Suppressor macrophage treated with lipopolysaccharide for 1 hour (primary cell): ENCODE results near the gene PAX6.

Experiments
- DNase-seq, 3 donors: peaks; one replicate each; pipeline ENCODE4 v3.0.0-alpha.2; 2020 to 2022

The PAX6 gene

GRCh38 chr11:31796499-31797189 lies 14.5 kb downstream of the PAX6 start:
- no peak for DNase-seq

- DNase-seq = no peak
Measured at GRCh38 chr11:31795706-31796498, 15.2 kb downstream of the PAX6 start.

- no peak for DNase-seq
Measured at GRCh38 chr11:31794548-31794947, 16.6 kb downstream of the PAX6 start.

DNA sequence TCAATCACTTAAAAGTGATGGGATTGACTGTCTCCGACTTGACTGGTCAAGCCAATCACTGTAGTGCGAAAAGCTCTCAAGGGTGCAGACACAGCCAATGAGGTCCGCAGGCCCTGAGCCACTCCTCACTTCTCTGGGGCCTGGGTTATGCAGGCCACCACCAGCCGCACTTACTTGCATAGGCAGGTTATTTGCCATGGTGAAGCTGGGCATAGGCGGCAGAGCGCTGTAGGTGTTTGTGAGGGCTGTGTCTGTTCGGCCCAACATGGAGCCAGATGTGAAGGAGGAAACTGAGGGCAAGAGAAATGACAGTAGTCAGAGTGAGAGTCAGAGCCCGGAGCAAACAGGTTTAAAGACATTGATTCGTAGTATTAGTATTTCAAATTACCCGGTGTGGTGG lies 17.9 kb downstream of the PAX6 start:
- no peak for DNase-seq

- no peak for DNase-seq
Measured at GRCh38 chr11:31792456-31792855, 18.7 kb downstream of the PAX6 start.

GRCh38 chr11:31792036-31792435 lies 19.1 kb downstream of the PAX6 start:
- DNase-seq = no peak

GRCh38 chr11:31790649-31791048 lies 20.5 kb downstream of the PAX6 start:
- DNase-seq = no peak

DNA sequence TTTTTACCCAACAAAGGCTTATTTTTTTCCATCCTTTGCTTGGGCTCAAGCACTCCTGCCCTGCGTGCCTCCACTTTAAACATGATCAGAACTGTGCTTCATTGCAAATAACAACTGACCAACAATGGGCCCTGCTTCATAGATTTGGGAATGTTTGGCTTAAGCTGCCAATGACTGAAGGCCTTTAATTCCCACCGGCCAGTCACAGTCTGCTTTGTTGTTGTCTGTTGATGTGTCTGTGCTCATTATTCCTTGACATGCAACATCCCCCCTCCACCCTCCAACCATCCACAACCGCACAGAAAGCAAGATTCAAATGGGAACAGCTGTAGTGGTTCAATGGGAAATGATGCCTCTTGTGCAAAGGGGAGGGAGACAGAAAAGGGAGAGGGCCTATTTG lies 23.0 kb downstream of the PAX6 start:
- no peak for DNase-seq

- no peak for DNase-seq
Measured at GRCh38 chr11:31786996-31787685, 24.0 kb downstream of the PAX6 start.

GRCh38 chr11:31784611-31785010 lies 26.5 kb downstream of the PAX6 start:
- no peak for DNase-seq

DNA sequence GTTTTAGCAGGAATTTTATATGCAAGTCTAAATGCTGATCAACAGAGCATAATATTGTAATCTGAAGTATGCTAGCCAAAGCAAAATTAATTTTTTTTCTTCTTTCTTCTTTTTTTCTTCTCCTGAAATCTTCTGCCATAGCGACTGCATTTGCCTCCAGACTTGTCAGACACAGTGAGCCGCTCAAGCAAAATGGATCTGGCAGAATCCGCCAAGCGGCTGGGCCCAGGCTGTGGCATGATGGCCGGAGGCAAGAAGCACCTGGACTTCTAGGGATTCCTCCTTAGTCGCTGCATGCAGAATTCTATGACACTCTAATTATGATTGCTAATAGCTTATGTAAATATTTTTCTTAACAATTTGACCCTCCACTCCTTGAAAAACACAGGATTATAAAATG lies 27.9 kb downstream of the PAX6 start:
- no peak for DNase-seq

DNA sequence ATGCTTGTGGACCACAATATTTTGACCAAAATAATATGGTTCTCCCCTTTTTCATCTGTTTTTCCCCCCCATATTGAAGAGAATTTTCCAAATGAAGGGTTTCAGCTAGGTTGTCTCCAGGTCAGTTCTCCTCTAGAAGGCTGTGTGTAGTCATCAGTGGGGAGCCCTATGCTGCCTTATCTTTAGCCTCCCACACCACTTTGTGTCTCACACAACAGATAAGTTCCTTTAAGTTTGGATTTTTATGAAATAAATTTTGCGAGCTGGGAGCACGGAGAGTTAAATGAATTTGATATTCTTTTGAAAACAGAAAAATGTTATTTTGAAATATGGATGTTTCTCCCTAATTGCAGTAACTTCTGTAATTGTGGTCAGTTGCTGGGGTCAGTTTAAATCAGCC lies 28.9 kb downstream of the PAX6 start:
- DNase-seq = no peak

DNA sequence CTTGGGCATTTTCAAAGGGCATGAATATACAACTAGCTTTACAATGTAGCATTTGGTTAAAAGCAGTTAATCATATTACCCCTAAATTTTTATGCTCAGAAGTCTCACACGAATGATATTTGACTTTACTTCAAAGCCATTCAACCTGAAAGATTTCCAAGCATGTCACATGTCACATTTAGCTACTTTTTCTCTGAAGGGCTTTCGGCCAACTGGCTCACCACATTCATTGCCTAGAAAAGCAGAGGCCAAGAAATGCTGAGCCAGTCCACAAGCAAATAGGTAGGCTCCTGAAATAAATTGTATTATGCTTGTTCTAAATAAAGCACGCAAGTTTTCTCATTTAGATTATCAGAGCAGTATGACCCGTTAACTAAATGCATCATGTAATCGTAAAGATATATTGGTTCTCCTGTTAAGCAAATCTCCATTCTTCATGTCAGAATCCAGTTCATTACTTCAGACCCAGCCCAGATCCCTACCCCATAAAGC lies 30.6 kb downstream of the PAX6 start:
- no peak for DNase-seq

- DNase-seq = no peak
Measured at GRCh38 chr11:31780078-31780477, 31.0 kb downstream of the PAX6 start.

DNA sequence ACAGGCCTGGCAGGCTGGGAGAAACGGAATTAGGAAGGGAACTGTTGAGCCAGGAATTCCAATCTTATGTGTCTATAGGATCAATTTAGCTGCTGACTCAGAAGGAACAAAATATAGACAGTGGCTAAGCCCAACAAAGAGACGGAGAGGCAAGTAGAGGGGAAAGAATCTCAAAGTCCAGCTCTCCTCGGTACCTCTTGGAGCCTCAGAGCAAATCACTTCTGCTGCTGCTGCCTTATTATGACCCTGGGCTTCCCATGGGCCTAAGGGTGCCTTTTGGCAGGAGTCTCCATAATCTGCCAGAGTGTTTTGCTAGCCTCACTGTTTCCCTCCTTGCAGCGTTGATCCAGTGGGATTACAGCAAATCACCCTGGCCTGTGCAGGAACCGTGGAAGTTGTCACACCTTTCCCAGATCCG lies 31.7 kb downstream of the PAX6 start:
- no peak for DNase-seq

- no peak for DNase-seq
Measured at GRCh38 chr11:31772412-31772811, 38.7 kb downstream of the PAX6 start.

DNA sequence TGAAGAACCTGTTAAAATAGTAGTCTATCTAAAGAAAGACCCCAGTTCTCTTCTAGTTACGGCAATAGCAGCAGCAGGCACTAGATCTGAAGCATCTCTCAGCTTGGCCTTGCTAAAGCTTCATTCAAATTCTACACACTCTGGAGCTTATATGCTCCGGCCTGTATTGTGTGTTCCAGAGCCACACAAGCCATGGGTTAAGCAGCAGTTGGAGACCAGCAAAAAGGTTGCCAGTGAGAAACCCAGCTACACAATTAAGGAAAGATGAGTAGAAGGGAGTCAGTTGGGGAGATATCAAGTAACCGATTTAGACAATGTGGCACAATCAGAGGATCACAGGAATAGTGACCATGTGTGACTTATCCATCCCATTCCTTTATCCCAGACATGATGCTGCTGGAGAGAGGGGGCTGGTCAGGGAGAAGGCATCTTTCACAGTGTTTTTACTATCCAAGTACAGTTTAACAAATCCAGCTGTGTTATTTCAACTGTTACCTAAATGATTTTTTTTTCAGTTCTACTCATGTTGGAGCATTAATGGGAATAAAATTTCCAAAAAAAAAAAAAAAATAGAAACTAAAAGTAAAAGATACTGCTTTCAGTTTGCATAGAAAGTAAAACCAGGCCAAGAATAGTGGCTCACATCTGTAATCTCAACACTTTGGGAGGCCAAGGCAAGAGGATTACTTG lies 41.0 kb downstream of the PAX6 start:
- DNase-seq = no peak

- DNase-seq = no peak
Measured at GRCh38 chr11:31768749-31769640, 42.1 kb downstream of the PAX6 start.

GRCh38 chr11:31767685-31768084 lies 43.4 kb downstream of the PAX6 start:
- DNase-seq = no peak

DNA sequence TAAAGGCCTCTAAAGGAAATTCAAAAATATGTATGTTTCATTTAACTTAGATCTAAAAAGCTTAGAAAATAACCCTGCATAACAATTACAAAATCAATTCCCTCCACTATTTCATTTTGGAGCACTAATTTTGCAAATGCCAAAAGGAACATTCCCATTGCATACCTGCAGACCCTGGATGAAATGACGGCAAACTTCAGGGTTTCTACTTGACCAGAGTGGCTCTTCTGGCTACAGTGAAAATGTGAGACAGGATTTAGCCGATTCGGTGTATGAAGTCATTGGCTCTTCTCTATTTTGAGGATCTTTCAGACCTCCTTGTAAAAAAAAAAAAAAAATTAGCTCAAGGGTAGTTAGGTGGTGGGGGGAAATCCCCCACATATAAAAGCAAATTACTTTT lies 44.1 kb downstream of the PAX6 start:
- no peak for DNase-seq

- DNase-seq = no peak
Measured at GRCh38 chr11:31764766-31765165, 46.4 kb downstream of the PAX6 start.

DNA sequence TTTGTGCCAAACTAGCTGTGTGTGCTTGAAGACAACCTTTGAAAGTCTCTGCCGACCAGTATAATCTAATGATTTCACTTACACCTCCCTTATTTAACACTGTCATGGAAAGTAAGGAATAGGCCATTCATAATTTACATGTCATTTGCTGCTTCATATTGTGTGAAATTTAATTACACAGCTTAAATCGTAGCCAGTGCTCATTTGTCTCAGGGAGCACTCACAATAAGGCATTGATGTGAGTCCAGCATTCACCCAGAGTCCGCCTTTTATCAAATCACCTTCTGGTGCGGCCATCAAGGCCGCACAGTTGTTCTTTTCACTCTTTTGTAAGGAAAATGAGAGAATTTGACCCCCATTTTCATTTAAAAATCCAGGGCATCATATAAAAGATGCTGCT lies 46.9 kb downstream of the PAX6 start:
- DNase-seq = no peak
